ENCODE data around the gene ATXN1.

Gene ATXN1

GRCh38 chr6:16321341-16321710 lies 439.9 kb downstream of the ATXN1 start:
- H3K4me3 ChIP-seq (ENCODE audit: insufficient read depth, low read length, poor library complexity, severe bottlenecking) = no peak overlapping the region
- no peaks in the 10 kb centered on the region for H3F3A ChIP-seq (ENCODE audit: insufficient read depth)
- no peak overlapping the region for H2AFZ ChIP-seq (ENCODE audit: low read depth, low read length, severe bottlenecking)
- H3K27ac ChIP-seq (ENCODE audit: low read depth, low read length) = no peak overlapping the region
- no peaks in the 10 kb centered on the region for H4K20me1 ChIP-seq (ENCODE audit: low read depth, low read length)
- H3K27me3 ChIP-seq (ENCODE audit: low read length) = no peaks in the 10 kb centered on the region
- H3K9ac ChIP-seq (ENCODE audit: low read length) = no peak overlapping the region
- H3K9me2 ChIP-seq (replicated peaks; ENCODE audit: insufficient read depth, low read length) = no peaks in the 10 kb centered on the region
- no peaks in the 10 kb centered on the region for H3K9me3 ChIP-seq (ENCODE audit: insufficient read depth, low read length)
- no peaks in the 10 kb centered on the region for H3K36me3 ChIP-seq (ENCODE audit: low read length)
- no peak overlapping the region for H3K4me2 ChIP-seq (ENCODE audit: low read depth, low read length, poor library complexity, severe bottlenecking)
- no peak for TF ChIP-seq EZH2phosphoT487 (conservative IDR thresholded peaks at IDR 0.05; ENCODE audit: low read length)
- TF ChIP-seq CTCF (IDR thresholded peaks at IDR 0.05; ENCODE audit: insufficient read depth, low read length, poor library complexity, severe bottlenecking) = no peak
- H3K79me2 ChIP-seq (ENCODE audit: insufficient read depth, low read length) = no peaks in the 10 kb centered on the region

GRCh38 chr6:16320533-16321340 lies 440.5 kb downstream of the ATXN1 start:
- TF ChIP-seq EZH2phosphoT487 (conservative IDR thresholded peaks at IDR 0.05; ENCODE audit: low read length) (no peak), CTCF (IDR thresholded peaks at IDR 0.05; ENCODE audit: insufficient read depth, low read length, poor library complexity, severe bottlenecking) (no peak)
- Histone ChIP-seq H3F3A (ENCODE audit: insufficient read depth) (no peaks in the 10 kb centered on the region), H3K27ac (ENCODE audit: low read depth, low read length) (no peak overlapping the region), H3K36me3 (ENCODE audit: low read length) (no peaks in the 10 kb centered on the region), H3K9ac (ENCODE audit: low read length) (no peak overlapping the region), H3K27me3 (ENCODE audit: low read length) (no peaks in the 10 kb centered on the region), H3K4me3 (ENCODE audit: insufficient read depth, low read length, poor library complexity, severe bottlenecking) (no peak overlapping the region), H2AFZ (ENCODE audit: low read depth, low read length, severe bottlenecking) (no peak overlapping the region), H3K4me2 (ENCODE audit: low read depth, low read length, poor library complexity, severe bottlenecking) (no peak overlapping the region), H3K79me2 (ENCODE audit: insufficient read depth, low read length) (no peaks in the 10 kb centered on the region), H4K20me1 (ENCODE audit: low read depth, low read length) (no peaks in the 10 kb centered on the region), H3K9me3 (ENCODE audit: insufficient read depth, low read length) (no peaks in the 10 kb centered on the region), H3K9me2 (replicated peaks; ENCODE audit: insufficient read depth, low read length) (no peaks in the 10 kb centered on the region)

GRCh38 chr6:16319813-16320532 lies 441.3 kb downstream of the ATXN1 start:
- Histone ChIP-seq H2AFZ (ENCODE audit: low read depth, low read length, severe bottlenecking) (peak overlapping the region; percentile 8), H3K4me3 (ENCODE audit: insufficient read depth, low read length, poor library complexity, severe bottlenecking) (no peak overlapping the region), H3F3A (ENCODE audit: insufficient read depth) (no peaks in the 10 kb centered on the region), H3K9ac (ENCODE audit: low read length) (no peak overlapping the region), H3K9me2 (replicated peaks; ENCODE audit: insufficient read depth, low read length) (no peaks in the 10 kb centered on the region), H3K79me2 (ENCODE audit: insufficient read depth, low read length) (no peaks in the 10 kb centered on the region), H3K27ac (ENCODE audit: low read depth, low read length) (no peak overlapping the region), H3K36me3 (ENCODE audit: low read length) (no peaks in the 10 kb centered on the region), H3K4me2 (ENCODE audit: low read depth, low read length, poor library complexity, severe bottlenecking) (peak overlapping the region; percentile 9), H4K20me1 (ENCODE audit: low read depth, low read length) (no peaks in the 10 kb centered on the region), H3K9me3 (ENCODE audit: insufficient read depth, low read length) (no peaks in the 10 kb centered on the region), H3K27me3 (ENCODE audit: low read length) (no peaks in the 10 kb centered on the region)
- TF ChIP-seq EZH2phosphoT487 (conservative IDR thresholded peaks at IDR 0.05; ENCODE audit: low read length) (no peak), CTCF (IDR thresholded peaks at IDR 0.05; ENCODE audit: insufficient read depth, low read length, poor library complexity, severe bottlenecking) (no peak)
